ENCODE measurements around the gene UTS2B. TPM values are rescaled to one million over a fixed set of nuclear protein-coding genes. Genes with fewer than 3 reads are reported as not detected.
"Not testable (repeated sequence)": the region's sequence is repeated elsewhere in the genome, so short reads cannot be mapped to it uniquely, and the experiment has no call there.

Gene UTS2B
- total RNA-seq, 1 donor from 2014 or later, result 0.19 TPM

GRCh38 chr3:191298846-191299245, 31.5 kb downstream of the UTS2B start:
- intact Hi-C loops (cut with DNase I), result no loop called here
- no peak for DNase-seq
- no peak for ATAC-seq (ENCODE audit: poor library complexity)

- intact Hi-C loops (cut with DNase I), result no loop called here
- ATAC-seq (ENCODE audit: poor library complexity) (no peak), DNase-seq (no peak)
Observed at GRCh38 chr3:191296041-191296541, 34.2 kb downstream of the UTS2B start.

- intact Hi-C loops (cut with DNase I), result no loop called here
- no peak for ATAC-seq (ENCODE audit: poor library complexity)
Observed at GRCh38 chr3:191294291-191294690, 36.0 kb downstream of the UTS2B start.

GRCh38 chr3:191292243-191293015, 37.9 kb downstream of the UTS2B start:
- no peak for DNase-seq
- ATAC-seq (ENCODE audit: poor library complexity), result no peak
- intact Hi-C loops (cut with DNase I), result no loop called here

More at GRCh38 chr3:191294291-191294690, 36.0 kb downstream of the UTS2B start:
- no peak for DNase-seq

- DNase-seq, result no peak
- no peak for ATAC-seq (ENCODE audit: poor library complexity)
- intact Hi-C loops (cut with DNase I), result no loop called here
Observed at GRCh38 chr3:191290311-191291025, 39.9 kb downstream of the UTS2B start.

GRCh38 chr3:191283400-191283799, 46.9 kb downstream of the UTS2B start:
- DNase-seq (no peak), ATAC-seq (ENCODE audit: poor library complexity) (no peak)
- intact Hi-C loops (cut with DNase I), result no loop called here

GRCh38 chr3:191282251-191283185, 47.8 kb downstream of the UTS2B start:
- ATAC-seq (ENCODE audit: poor library complexity) (no peak), DNase-seq (no peak)
- intact Hi-C loops (cut with DNase I), result no loop called here

- intact Hi-C loops (cut with DNase I), result no loop called here
- DNase-seq (no peak), ATAC-seq (ENCODE audit: poor library complexity) (no peak)
Observed at GRCh38 chr3:191280882-191281281, 49.4 kb downstream of the UTS2B start.

- no peak for ATAC-seq (ENCODE audit: poor library complexity)
Observed at GRCh38 chr3:191280111-191280510, 50.2 kb downstream of the UTS2B start.

GRCh38 chr3:191275751-191276150, 54.6 kb downstream of the UTS2B start:
- intact Hi-C loops (cut with DNase I), result no loop called here
- DNase-seq, result no peak
- ATAC-seq (ENCODE audit: poor library complexity), result no peak

More at GRCh38 chr3:191280111-191280510, 50.2 kb downstream of the UTS2B start:
- intact Hi-C loops (cut with DNase I), result no loop called here
- DNase-seq, result no peak

- DNase-seq; ATAC-seq (ENCODE audit: poor library complexity); intact Hi-C loops (cut with DNase I): not testable (repeated sequence)
Observed at GRCh38 chr3:191275244-191275643, 55.1 kb downstream of the UTS2B start.

GRCh38 chr3:191269289-191270085, 60.8 kb downstream of the UTS2B start:
- no peak for ATAC-seq (ENCODE audit: poor library complexity)
- intact Hi-C loops (cut with DNase I), result no loop called here
- no peak for DNase-seq

GRCh38 chr3:191268737-191269136, 61.6 kb downstream of the UTS2B start:
- DNase-seq, result no peak
- no peak for ATAC-seq (ENCODE audit: poor library complexity)
- intact Hi-C loops (cut with DNase I), result no loop called here

GRCh38 chr3:191263850-191264249, 66.5 kb downstream of the UTS2B start:
- DNase-seq (no peak), ATAC-seq (ENCODE audit: poor library complexity) (peak; percentile 29)
- intact Hi-C loops (cut with DNase I), result no loop called here

GRCh38 chr3:191263365-191263764, 67.0 kb downstream of the UTS2B start:
- DNase-seq (no peak), ATAC-seq (ENCODE audit: poor library complexity) (peak; percentile 56)
- intact Hi-C loops (cut with DNase I), result no loop called here

- no peak for ATAC-seq (ENCODE audit: poor library complexity)
- intact Hi-C loops (cut with DNase I), result no loop called here
- no peak for DNase-seq
Observed at GRCh38 chr3:191262650-191263049, 67.7 kb downstream of the UTS2B start.

GRCh38 chr3:191261304-191261638, 69.1 kb downstream of the UTS2B start:
- DNase-seq, result no peak
- ATAC-seq (ENCODE audit: poor library complexity), result no peak
- intact Hi-C loops (cut with DNase I), result no loop called here
